ENCODE data around the gene COMP.
A peak's percentile ranks its signal among the peaks of the same experiment; 100 is the strongest.

COMP gene

GRCh38 chr19:18803550-18804138 is 12.5 kb upstream of the COMP start:
- no peak for DNase-seq

- DNase-seq: no peak
Observed at GRCh38 chr19:18802354-18802753, 11.2 kb upstream of the COMP start.

- DNase-seq: no peak
Observed at GRCh38 chr19:18800636-18801035, 9.5 kb upstream of the COMP start.

GRCh38 chr19:18800079-18800478 is 9.0 kb upstream of the COMP start:
- DNase-seq: no peak

- DNase-seq: no peak
Observed at GRCh38 chr19:18799389-18799970, 8.4 kb upstream of the COMP start.

- no peak for DNase-seq
Observed at GRCh38 chr19:18798384-18799352, 7.6 kb upstream of the COMP start.

GRCh38 chr19:18796239-18796638 is 5.1 kb upstream of the COMP start:
- DNase-seq: no peak

GRCh38 chr19:18795540-18795939 is 4.4 kb upstream of the COMP start:
- DNase-seq: no peak

- no peak for DNase-seq
Observed at GRCh38 chr19:18794692-18795091, 3.6 kb upstream of the COMP start.

GRCh38 chr19:18794029-18794313 is 2.9 kb upstream of the COMP start:
- no peak for DNase-seq

- no peak for DNase-seq
Observed at GRCh38 chr19:18793144-18794028, 2.3 kb upstream of the COMP start.

- DNase-seq: no peak
Observed at GRCh38 chr19:18792661-18793060, 1.6 kb upstream of the COMP start.

- no peak for DNase-seq
Observed at GRCh38 chr19:18791315-18791678, 192 bp upstream of the COMP start.

GRCh38 chr19:18789883-18790565 is 1.1 kb downstream of the COMP start:
- DNase-seq: peak; percentile 49

- no peak for DNase-seq
Observed at GRCh38 chr19:18789422-18789869, 1.7 kb downstream of the COMP start.

GRCh38 chr19:18788529-18789421 is 2.3 kb downstream of the COMP start:
- DNase-seq: no peak

- DNase-seq: peak; percentile 91
Observed at GRCh38 chr19:18785179-18786124, 5.7 kb downstream of the COMP start.

- no peak for DNase-seq
Observed at GRCh38 chr19:18784786-18785120, 6.4 kb downstream of the COMP start.

GRCh38 chr19:18783958-18784785 is 6.9 kb downstream of the COMP start:
- no peak for DNase-seq
